HPDE6-E6E7 (cell line): ENCODE data around the gene IFITM5.
A peak's percentile ranks its signal among the peaks of the same experiment; 100 is the strongest.
"Not testable (repeated sequence)": the region's sequence is repeated elsewhere in the genome, so short reads cannot be mapped to it uniquely, and the experiment has no call there.

ENCODE experiments used
- DNase-seq: peaks from one replicate; pipeline ENCODE4 v3.0.0; 2011; ENCODE audit warnings: missing footprints; ENCODE audit errors: extremely low spot score

Gene IFITM5

DNA sequence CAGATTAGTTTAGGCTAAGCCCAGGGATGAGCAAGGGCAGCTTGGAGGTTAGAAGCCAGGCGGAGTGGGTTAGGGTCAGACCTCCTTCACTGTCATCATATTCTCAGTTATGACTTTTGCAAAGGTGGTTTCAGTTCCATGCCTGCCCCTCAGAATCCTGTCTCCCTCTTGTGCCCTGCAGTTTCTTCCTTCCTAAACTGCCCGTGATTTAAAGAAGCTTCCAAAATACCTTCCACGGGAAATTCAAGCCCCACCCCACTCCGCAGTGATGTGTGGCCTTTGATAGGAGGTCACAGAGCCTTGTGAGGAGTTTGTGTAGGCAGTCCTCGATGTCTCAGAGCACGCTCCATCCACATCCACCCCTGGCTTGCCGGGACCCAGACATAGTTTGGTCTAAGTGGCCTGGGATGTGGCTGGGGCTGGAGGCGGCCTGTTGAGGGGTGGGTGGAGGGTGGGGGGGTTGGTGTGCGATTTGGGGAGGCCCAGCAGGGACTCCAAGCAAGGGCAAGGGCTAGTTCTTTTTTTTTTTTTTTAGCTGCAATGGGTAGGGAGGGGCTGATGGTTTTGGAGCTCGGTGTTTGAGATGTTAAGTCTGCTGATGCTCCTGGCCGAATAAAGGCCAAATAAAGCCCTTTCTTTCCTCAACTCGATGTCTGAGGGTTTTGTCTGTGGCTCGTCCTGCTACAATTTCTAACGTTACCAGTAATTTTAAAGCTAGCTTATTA is 12.9 kb upstream of the IFITM5 start:
- no peak for DNase-seq

GRCh38 chr11:311013-311748 is 11.9 kb upstream of the IFITM5 start:
- not testable (repeated sequence) for DNase-seq

GRCh38 chr11:309979-310572 is 10.8 kb upstream of the IFITM5 start:
- not testable (repeated sequence) for DNase-seq

GRCh38 chr11:308740-309665 is 9.7 kb upstream of the IFITM5 start:
- DNase-seq, result not testable (repeated sequence)

DNA sequence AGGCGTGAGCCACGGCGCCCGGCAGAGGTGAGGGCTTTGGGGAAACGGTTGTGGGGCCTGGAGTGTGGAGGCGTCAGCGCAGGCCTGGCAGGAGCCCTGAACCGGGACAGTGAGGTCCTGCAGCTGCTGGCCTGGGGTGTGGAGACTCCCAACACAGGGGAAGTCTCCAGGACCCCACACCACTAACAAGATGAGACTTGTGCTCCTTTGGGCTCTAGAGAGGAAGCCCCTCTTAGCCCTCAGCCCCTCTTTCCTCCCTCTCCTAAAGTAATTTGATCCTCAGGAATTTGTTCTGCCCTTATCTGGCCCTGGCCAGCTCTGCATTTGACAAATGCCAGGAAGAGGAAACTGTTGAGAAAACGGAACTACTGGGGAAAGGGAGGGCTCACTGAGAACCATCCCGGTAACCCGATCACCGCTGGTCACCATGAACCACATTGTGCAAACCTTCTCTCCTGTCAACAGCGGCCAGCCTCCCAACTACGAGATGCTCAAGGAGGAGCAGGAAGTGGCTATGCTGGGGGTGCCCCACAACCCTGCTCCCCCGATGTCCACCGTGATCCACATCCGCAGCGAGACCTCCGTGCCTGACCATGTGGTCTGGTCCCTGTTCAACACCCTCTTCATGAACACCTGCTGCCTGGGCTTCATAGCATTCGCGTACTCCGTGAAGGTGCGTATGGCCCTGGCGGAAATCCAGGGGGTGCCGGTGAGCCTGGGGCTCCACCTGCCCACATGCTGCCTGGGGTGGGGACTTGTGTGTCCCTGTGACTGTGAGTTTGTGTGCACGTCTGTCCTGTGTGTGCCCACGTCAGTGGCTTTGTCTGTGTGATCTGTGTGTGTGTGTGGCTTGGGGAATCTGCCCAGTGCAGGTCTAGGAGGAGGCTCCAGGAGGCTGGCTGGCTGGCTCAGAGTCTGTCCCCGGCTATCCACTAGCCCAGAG is 8.7 kb upstream of the IFITM5 start, which contains the start of gene IFITM2:
TSS of gene IFITM2 (plus strand) at position 51 of the 943 bp plus-strand sequence. CDS start at position 428, 377 bp downstream.
- not testable (repeated sequence) for DNase-seq

- no peak for DNase-seq
These were observed 7.5 kb upstream of the IFITM5 start for GRCh38 chr11:306645-307371.

DNA sequence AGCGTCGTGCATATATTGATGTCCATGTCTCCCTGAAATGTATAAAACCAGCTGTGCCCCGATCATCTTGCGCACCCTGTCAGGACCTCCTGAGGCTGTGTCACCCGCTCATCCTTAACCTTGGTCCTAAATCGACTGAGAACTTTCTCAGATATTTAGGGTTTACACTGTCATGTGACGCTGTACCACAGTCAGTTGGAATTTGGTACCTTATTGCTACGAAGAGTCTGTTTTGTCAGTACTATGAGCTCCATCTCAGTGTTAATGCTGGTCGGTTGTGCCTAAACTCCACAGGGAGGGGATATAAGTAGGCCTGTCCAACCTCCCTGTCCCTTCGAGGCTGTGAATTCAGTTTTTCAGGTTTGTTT is 6.5 kb upstream of the IFITM5 start:
- DNase-seq, result no peak

DNA sequence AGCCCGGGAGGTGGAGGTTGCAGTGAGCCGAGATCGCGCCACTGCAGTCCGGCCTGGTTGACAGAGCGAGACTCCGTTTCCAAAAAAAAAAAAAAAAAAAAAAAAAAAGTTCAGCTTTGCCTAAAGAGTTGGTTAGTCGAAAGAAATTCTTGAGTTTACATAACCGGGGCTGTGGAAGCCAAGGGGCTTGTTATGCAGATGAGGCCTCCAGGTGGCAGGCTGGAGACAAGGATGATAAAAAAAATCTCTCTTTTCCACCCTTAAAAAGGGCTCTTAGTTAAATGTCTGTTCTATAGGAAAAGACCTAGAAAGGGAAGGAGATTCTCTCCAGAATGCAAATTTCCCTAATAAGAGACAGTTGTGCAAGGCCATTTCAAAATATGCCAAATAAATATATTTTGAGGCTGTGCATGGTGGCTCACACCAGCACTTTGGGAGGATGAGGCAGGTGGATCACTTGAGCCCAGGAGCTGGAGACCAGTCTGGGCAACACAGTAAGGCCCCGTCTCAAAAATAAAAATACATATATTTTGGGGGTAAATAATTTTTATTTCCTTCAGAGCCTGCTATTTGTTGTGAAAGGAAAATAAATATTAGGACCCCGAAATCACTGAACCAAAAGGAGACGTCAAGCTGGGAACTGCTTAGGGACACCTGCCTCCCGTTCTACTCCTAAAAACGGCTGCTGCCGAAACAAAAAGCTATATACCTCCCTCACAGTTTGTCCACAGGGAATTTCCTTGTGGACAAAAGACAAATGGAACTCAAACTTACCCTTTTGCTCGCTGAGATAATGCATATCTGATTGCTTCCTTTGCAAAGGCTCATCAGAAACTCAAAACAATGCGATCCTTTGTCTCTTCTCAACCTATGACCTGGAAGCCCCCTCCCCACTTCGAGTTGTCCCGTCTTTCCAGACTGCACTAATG is 5.9 kb upstream of the IFITM5 start:
- DNase-seq, result peak; percentile 56

DNA sequence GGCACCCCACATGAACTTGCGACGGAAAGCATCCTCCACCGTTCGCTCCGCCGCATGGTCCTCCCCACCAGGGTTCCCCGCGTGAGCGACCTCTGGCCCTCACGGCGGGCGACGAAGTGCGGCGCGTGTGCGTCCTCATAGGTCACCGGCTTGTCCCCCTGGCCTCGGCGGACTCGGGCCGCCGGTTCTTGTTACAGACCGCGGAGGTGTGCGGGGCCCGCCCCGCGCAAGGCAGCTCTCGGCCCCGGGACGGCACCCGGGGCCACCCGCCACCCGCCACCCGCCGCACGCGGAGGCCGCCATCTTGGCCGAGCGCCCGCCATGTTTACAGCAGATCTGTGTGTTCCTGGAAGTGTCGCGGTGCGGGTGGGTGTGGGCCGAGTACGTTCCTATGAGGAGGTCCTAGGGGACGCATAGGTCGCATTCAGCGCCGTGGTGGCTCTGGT is 4.8 kb upstream of the IFITM5 start:
- no peak for DNase-seq

DNA sequence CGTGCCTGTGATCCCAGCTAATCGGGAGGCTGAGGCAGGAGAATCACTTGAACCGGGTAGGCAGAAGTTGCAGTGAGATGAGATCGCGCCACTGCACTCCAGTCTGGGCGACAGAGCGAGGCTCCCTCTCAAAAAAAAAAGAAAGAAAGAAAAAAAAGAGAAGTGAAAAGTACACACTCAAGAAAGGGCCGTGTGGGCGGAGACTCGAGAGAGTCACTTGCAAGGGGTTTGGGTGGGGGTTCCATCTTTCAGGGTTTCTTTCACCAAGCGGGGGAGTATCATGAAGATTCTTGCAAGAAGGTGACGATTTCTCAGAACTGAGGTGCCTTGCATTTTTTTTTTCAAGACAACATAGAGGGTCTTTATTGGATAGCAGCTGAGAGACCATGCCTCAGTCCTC is 4.0 kb upstream of the IFITM5 start:
- no peak for DNase-seq

DNA sequence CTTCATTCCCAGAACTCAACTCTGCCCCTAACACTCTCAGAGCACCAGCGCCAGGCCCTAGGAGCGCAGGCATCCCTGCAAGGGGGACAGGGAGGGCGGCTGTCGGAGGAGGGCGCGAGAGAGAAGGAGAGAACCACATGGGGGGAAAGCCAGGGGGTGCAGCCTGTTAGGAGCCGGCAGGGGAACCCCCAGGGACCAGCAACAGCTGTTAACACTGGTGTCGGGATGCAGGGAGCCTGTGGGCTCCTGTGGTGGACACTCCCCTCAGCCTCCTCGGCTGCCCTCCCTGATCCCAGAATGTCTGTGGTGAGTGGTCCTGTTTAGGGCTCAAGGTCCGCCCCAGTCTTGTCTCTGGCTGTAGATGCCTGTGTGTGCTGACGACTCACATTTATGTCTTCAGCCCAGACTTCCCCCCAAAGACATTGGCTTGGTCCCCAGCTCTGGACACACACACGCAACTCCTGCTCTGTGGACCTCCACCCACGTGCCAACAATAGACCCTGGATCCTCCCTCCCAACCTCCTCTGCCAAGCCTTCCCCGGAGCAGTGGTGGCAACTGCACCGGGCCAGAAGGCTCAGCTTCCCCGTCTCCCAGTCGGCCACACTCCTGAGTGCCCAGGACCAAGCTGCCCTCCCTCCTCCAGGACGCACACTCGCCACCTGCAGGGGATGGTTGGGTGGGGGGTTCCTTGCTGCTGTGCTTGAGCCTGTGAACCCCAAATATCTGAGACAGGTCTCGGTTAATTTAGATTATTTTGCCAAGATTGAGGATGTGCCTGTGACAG is 817 bp upstream of the IFITM5 start:
- DNase-seq, result no peak

- DNase-seq, result no peak
These were observed 790 bp downstream of the IFITM5 start for GRCh38 chr11:298406-299065.

DNA sequence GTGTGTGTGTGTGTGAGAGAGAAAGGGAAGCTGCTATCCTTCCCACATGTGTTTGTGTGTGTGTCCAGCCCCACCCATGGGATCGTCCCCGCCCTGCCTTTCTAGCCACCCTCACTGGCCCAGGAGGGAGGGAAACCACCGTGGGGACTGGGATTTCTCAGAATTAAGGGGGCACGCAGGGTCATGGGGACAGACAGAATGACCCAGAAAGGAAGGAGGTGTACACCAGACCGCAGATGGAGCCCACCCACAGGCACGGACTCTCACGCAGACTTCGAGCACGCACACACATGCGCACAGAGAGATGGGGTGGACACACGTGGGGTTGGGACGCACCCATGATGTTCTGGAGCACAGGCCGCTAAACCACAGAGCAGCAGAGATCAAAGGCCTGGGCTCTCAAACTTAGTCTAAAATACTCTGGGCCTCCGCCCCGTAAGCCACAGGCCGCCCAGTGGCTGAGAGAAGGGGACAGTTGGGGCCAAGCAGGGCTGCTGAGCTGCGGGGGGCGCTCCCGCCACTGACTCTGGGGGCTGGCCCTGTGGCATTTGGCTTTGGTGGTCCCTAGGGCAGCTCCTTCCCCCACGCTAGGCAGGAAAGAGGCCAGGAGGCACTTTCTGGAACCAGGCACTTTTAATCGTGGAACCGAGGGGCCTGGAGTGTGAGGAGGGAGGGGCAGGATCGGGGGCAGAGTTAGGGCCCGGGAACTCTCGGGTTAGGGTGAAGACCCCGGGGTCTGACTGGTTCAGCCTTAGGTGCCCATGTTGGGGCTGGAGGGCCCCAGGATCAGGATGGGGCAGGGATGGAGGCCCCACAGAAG is 1.5 kb downstream of the IFITM5 start:
- no peak for DNase-seq

- no peak for DNase-seq
These were observed 2.2 kb downstream of the IFITM5 start for GRCh38 chr11:297051-297585.

DNA sequence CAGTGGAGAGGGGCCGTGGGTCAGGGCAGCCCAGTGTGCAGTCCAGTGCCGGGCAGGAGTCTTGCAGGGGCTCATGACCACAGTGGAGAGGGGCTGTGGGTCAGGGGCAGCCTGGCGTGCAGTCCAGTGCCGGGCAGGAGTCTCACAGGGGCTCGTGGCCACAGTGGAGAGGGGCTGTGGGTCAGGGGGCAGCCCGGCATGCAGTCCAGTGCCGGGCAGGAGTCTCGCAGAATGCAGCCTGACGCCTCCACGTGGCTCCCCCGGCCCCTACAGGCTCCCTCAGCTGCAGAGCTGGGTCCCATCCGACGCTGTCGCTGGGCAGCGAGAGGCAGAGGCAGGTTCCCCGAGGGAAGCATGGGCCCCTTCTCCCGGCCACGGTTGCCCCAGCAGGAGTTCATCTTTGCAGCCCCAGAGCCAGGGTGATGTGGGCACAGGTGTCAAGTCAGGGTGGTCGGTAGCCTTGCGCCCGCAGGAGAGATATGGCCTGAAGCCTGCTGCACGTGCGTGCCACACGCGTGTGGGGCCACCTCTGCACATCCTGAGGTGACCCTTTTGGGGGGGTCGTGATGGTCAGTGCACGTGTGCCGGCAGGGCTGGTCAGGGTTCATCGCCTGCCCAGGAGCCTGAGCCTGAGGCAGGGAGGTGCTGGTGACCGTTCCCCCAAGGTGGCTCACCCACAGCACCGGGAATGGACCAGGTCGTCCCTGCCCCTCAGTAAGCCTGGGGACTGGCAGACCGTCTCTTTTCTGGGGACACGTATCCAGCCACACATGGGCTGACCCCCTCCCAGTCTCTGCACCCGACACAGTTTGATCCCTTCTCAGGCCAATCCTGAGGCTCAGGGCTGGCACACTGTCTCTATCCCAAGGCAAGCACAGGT is 2.9 kb downstream of the IFITM5 start:
- no peak for DNase-seq
